BE2C (cell line): ENCODE results near the gene IMPG1.

Experiments used
- DNase-seq: peaks from one replicate; pipeline ENCODE4 v3.0.0-alpha.2; 2020
- H3K27me3 ChIP-seq: fragments of 250-450 bp; sonication (Bioruptor Pico); 2 replicates; pipeline ENCODE4 v1.5.1; 2020; ENCODE audit warnings: mild to moderate bottlenecking
- H3K36me3 ChIP-seq: fragments of 250-450 bp; sonication (Bioruptor Pico); 2 replicates; pipeline ENCODE4 v1.5.1; 2020; ENCODE audit warnings: mild to moderate bottlenecking
- H3K4me1 ChIP-seq: fragments of 250-450 bp; sonication (Bioruptor Pico); 2 replicates; pipeline ENCODE4 v1.5.1; 2020
- H3K4me3 ChIP-seq: 2 replicates; pipeline ENCODE4 v1.5.1; 2011; ENCODE audit warnings: low read depth, low read length
- H3K9me3 ChIP-seq: fragments of 250-450 bp; sonication (Bioruptor Pico); 2 replicates; pipeline ENCODE4 v1.5.1; 2020
- TF ChIP-seq, protein P1 (sequence below): IDR thresholded peaks from 2 replicates; pipeline ENCODE4 v1.5.1; 2012; ENCODE audit warnings: mild to moderate bottlenecking, low read depth, low read length

IMPG1 gene

DNA sequence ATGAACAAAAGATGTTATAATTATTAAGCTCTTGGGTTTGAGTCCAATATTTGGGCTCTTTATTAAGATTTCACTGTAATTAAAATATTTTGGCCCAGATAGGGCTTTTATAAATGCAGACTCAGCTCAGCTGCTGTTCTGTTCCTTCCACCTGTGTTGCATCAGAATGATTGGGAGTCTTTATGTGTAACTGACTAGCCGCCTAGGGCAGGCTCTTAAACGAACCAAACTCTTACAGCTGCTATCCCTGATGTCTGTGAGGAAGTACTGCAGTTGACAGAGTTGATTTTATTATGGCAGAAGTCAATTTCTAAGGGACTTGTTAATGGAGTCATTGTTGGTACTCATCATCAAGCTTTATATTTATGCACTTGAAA lies 178.7 kb downstream of the IMPG1 start:
- no peaks in the 10 kb centered on the region for H3K36me3 ChIP-seq
- H3K9me3 ChIP-seq: no peaks in the 10 kb centered on the region
- H3K4me1 ChIP-seq: no peaks in the 10 kb centered on the region
- no peak for DNase-seq
- TF ChIP-seq, protein P1, sequence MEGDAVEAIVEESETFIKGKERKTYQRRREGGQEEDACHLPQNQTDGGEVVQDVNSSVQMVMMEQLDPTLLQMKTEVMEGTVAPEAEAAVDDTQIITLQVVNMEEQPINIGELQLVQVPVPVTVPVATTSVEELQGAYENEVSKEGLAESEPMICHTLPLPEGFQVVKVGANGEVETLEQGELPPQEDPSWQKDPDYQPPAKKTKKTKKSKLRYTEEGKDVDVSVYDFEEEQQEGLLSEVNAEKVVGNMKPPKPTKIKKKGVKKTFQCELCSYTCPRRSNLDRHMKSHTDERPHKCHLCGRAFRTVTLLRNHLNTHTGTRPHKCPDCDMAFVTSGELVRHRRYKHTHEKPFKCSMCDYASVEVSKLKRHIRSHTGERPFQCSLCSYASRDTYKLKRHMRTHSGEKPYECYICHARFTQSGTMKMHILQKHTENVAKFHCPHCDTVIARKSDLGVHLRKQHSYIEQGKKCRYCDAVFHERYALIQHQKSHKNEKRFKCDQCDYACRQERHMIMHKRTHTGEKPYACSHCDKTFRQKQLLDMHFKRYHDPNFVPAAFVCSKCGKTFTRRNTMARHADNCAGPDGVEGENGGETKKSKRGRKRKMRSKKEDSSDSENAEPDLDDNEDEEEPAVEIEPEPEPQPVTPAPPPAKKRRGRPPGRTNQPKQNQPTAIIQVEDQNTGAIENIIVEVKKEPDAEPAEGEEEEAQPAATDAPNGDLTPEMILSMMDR: no peak
- H3K27me3 ChIP-seq: no peaks in the 10 kb centered on the region
- no peak overlapping the region for H3K4me3 ChIP-seq

DNA sequence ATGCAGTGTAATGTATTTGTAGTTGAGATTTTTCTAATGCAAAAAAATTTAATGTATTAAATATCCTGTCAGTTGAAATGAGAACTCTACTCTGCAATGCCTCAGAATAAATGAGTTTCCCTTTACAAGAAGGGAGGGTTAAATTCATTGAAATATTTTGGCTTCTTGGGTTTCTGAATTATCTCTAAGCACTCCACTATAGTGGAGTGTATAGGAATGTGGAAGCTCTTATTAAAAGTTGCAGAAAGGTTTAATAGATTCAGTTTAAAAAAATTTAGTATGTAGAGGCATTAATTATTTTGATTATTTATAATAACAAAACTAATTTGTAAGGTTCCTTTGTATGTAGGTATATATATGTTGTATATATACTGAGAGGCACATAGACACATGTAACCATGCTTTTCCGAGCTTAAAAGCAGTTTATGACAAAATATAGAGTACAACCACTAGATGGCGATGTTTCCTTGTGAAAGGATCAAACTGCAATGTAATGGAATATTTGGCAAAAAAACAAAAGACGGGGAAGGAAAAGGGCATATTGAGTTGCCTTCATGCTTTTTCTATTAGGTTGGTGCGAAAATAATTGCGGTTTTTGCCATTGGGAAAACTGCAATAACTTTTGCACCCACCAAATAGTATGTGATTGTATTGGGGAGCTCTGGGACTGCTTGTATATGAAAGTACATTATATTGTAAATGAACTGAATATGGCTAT lies 179.2 kb downstream of the IMPG1 start:
- Histone ChIP-seq H3K9me3 (no peaks in the 10 kb centered on the region), H3K27me3 (no peaks in the 10 kb centered on the region), H3K4me1 (no peaks in the 10 kb centered on the region), H3K4me3 (no peak overlapping the region), H3K36me3 (no peaks in the 10 kb centered on the region)
- TF ChIP-seq, protein P1: peak; percentile 66
- DNase-seq: no peak

DNA sequence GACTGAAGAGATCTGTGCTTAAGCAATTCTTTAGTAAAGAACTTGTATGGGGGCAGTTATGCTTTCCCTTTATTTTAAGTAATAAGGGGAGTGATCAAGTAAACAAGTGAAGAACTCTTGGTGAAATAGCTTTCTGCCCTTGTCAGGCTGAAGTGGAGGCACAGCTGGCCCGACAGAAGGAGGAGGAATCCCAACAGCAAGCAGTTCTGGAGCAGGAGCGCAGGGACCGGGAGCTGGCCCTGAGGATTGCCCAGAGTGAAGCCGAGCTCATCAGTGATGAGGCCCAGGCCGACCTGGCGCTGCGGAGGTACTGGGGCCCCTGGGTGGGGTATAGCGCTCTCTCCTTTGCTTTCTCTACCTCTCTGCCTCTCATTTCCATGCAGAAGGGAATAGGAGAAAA lies 180.1 kb downstream of the IMPG1 start:
- no peaks in the 10 kb centered on the region for H3K9me3 ChIP-seq
- H3K36me3 ChIP-seq: no peaks in the 10 kb centered on the region
- no peaks in the 10 kb centered on the region for H3K27me3 ChIP-seq
- no peaks in the 10 kb centered on the region for H3K4me1 ChIP-seq
- TF ChIP-seq, protein P1: no peak
- H3K4me3 ChIP-seq: no peak overlapping the region
- DNase-seq: no peak

DNA sequence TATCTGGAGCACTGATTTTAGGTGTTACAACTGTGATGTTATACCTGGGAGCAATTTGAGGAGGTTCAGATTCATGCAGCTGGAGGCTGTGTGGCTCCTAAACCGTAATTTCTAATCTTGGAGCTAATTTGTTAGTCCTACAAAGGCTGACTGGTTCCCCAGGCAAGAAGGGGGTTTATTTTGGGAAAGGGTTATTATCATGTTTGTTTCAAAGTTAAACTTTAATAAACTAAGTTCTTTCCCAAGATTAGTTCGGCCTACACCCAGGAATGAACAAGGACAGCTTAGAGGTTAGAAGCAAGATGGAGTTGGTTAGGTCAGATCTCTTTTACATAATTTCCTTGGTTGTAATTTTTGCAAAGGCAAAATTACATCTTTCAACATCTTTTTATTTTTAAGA lies 187.6 kb downstream of the IMPG1 start:
- Histone ChIP-seq H3K27me3 (no peaks in the 10 kb centered on the region), H3K4me3 (no peak overlapping the region), H3K4me1 (no peaks in the 10 kb centered on the region), H3K36me3 (no peaks in the 10 kb centered on the region), H3K9me3 (no peaks in the 10 kb centered on the region)
- TF ChIP-seq, protein P1: no peak
- no peak for DNase-seq

DNA sequence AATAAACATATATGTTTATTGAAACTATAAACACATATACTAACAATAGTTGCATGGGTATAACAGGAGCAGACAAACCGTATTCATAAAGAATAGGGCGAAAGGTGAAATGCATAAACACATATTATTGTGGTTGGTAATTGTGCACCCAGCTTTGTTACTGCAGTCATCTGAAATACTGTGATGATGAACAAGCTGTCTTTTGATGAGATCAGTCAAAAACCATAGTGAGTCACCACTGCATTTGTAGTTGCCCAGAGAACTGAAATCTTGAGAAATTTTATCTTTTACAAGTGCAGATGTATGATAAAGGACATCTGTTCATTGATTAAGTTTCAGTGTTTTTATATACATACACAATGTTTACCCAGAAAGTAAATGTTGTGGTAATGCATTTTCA lies 189.7 kb downstream of the IMPG1 start:
- Histone ChIP-seq H3K4me1 (no peaks in the 10 kb centered on the region), H3K4me3 (no peak overlapping the region), H3K36me3 (no peaks in the 10 kb centered on the region), H3K27me3 (no peaks in the 10 kb centered on the region), H3K9me3 (no peaks in the 10 kb centered on the region)
- DNase-seq: no peak
- TF ChIP-seq, protein P1: no peak

DNA sequence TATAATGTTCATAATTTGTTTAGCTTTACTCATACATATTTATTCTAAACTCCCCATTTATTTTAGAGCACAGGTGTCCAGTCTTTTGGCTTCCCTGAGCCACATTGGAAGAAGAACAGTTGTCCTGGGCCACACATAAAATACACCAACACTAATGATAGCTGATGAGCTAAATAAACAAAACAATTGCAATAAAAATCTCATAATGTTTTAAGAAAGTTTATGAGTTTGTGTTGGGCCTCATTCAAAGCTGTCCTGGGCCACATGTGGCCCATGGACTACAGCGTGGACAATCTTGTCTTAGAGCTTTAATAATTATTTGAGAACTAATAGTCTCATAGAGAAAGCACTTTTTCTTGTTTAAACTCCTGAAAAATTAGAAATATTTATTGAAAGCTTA lies 192.2 kb downstream of the IMPG1 start:
- Histone ChIP-seq H3K4me1 (no peaks in the 10 kb centered on the region), H3K9me3 (no peaks in the 10 kb centered on the region), H3K27me3 (no peaks in the 10 kb centered on the region), H3K36me3 (no peaks in the 10 kb centered on the region), H3K4me3 (no peak overlapping the region)
- DNase-seq: no peak
- TF ChIP-seq, protein P1: no peak
